GM19468 (cell line): Measurements from ENCODE around the gene EIF4E1B.

Experiments
- ATAC-seq: cut with Tn5 transposase; IDR thresholded peaks from one replicate; pipeline ENCODE4 v1.9.1; 2021; ENCODE audit warnings: mild to moderate bottlenecking, moderate library complexity, moderate number of reproducible peaks; ENCODE audit not compliant: unreplicated experiment; ENCODE audit errors: extremely low read depth

EIF4E1B gene

GRCh38 chr5:176603091-176603490 lies 27.4 kb upstream of the EIF4E1B start:
- no peak for ATAC-seq

GRCh38 chr5:176606032-176606431 lies 24.4 kb upstream of the EIF4E1B start:
- ATAC-seq = no peak

- no peak for ATAC-seq
These were observed 23.6 kb upstream of the EIF4E1B start for GRCh38 chr5:176606875-176607274.

DNA sequence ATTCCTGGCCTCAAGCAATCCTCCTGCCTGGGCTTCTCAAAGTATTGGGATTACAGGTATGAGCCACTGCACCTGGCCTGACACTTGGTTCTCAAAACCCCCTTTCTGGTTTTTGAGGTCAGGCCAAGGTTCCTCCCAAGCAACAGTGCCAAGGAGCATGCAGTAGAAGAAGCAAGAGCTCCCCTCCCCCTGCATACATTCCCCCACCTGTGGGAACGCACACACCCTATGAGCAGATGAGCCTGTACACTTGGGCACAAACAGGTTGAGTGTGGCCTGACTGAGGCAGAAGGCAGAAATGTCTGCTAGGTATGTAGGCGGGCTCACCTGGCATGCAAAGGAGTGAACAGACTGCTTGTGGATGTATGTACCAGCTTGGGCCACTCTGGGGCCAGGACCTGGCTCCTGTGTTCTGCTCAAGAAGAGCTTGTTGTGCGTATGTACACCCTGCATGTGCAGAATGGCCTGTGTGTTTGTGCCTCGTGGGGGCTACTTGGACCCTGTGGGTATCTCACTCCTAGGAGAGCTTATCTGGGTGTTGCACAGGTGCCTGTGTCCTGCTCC lies 22.3 kb upstream of the EIF4E1B start:
- no peak for ATAC-seq

- ATAC-seq = no peak
These were observed 21.3 kb upstream of the EIF4E1B start for GRCh38 chr5:176608937-176609723.

GRCh38 chr5:176609724-176610434 lies 20.6 kb upstream of the EIF4E1B start, which contains the start of gene GPRIN1:
TSS of gene GPRIN1 (minus strand) at chr5:176610156. CDS start at chr5:176599834, 10,322 bp downstream.
- ATAC-seq = peak; percentile 30

DNA sequence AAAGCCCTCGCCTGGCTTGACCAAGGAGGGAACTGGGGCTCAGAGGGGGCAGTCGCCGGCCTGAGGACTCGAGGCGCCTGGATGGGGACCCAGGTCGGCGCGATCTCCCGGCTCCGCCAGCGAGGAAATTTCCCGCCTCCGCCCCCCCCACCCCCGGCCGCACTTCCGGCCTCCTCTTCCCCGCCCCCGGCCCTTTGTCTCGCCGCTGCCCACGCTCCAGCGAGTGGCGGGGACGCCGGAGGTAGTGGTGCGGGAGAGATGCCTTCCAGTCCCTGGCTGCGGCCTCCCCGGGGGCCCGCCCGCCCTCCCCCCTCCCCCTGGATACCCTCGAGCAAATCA lies 20.1 kb upstream of the EIF4E1B start:
- ATAC-seq = no peak

DNA sequence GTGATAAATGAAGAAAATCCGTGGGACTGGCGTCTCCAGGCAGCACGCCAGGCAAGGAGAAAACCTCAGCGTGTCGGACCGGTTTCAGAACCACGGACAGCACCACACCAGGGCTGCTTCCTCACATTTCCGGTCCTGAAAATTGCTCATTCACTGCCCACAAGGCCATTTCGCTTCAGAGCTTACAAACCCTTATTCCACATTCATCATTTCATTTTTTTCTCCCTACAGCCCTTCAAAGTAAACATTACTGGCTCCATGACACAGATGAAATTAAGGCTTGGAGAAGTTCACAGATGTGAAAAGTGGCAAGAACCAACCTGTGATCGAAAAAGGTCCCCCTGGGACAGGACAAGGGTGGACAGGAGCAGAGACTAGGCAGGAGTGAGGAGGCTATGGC lies 19.0 kb upstream of the EIF4E1B start:
- ATAC-seq = no peak

DNA sequence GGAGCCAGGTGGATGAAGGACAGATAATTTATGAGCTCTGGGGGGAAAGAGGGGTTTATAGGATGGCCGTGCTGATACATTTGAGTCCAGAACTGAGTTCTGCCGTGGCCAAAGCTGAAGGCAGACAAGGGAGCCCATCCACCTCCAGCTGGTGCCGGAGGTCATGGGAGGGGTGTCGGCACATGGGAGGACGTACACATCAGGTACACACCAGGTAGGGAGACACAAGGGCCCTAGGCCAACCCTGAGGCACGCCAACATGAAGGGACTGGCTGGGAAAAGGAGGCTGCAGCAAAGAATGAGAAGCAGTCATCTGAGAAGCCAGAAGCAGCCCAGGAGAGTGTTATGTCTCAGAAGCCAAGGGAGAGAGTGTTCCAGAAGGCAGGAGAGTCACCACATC lies 18.5 kb upstream of the EIF4E1B start:
- no peak for ATAC-seq

DNA sequence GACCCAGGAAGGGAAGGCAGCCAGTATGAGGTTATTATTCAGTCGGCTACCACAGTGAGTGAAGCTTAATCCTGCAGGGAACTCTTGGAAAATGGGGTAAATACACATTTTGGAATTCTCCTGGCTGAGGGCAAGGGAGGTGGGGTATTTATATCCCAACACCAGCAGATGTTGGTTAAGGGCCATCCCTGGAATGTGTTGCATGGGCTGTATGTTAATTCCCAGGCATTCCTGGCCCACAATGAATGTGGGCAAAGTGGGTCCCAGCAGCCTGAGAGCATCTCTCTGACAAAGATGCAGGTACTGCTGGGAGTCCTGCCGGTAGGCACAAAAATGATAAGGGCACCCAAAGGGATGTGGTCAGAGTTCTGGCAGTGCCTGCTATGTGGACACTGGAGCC lies 17.6 kb upstream of the EIF4E1B start:
- no peak for ATAC-seq

DNA sequence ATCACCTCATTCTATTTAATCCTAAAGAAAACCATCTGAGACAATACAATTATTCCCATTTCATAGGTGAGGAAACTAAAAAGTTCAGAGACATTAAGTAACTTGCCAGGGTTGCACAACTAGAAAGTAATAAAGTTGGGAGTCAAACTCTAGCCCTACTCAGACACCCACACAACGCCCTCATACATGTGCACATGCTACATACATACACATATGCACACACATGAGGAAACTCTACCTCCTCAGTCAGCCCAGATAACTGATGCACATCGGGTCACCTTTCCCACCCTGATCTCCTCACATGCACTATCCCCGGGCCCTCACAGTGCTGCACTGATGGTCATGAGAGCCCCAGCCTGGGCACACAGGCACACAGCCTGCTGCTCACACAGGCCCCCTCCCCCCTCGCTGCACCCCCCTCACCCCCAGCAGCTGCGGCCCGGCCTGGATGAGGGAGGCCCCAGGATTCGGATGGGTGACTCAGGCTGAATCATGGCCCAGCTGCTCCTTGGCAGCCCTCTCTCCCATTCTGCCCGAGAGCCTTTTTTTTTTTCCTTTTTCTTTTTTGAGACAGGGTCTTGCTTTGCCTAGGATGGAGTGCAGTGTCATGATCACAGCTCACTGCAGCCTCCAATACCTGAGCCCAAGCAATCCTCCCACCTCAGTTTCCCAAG lies 15.5 kb upstream of the EIF4E1B start:
- no peak for ATAC-seq

GRCh38 chr5:176616511-176616910 lies 14.0 kb upstream of the EIF4E1B start:
- ATAC-seq = no peak

DNA sequence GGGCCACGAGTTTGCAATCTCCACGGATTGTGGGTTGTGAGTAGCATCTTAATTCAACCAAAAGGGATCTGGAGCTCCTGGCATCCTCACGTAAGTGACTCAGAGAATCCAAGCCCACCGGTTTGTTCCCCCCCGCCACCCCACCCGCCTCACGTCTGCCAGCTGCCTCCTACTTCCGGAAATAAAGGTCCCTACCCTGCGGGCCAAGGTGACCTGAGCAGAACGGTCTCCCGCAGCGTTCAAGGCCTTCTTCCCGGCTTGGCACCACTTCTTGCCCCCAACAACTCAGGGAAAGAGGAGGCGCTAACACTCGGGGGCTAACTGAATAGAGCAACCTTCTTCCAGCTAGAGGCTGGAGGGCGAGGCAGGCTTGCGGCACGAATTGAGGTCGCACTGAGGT lies 11.7 kb upstream of the EIF4E1B start:
- no peak for ATAC-seq

GRCh38 chr5:176619203-176619568 lies 11.3 kb upstream of the EIF4E1B start:
- ATAC-seq = no peak

GRCh38 chr5:176619569-176620332 lies 10.7 kb upstream of the EIF4E1B start:
- no peak for ATAC-seq

- no peak for ATAC-seq
These were observed 10.0 kb upstream of the EIF4E1B start for GRCh38 chr5:176620333-176620981.

- no peak for ATAC-seq
These were observed 8.8 kb upstream of the EIF4E1B start for GRCh38 chr5:176621661-176622079.

GRCh38 chr5:176624142-176624541 lies 6.3 kb upstream of the EIF4E1B start:
- no peak for ATAC-seq

DNA sequence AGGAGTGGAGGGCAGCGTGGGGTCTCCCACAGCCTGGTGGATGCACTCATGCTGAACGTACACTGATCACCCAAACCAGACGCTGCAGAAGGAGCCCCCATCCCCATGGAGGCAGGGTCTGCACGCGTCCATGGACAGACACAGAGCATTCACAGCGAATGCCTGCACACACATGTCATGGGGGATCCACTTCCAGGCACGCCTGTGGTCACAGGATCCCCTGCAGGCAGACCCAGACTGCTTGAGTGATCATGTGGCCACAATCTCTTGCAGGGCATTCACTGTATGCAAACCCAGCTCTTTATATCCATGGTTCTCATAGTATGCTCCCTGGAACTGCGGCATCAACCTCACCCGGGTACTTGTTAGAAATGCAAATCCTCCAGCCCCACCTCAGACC lies 5.5 kb upstream of the EIF4E1B start:
- no peak for ATAC-seq

- no peak for ATAC-seq
These were observed 5.0 kb upstream of the EIF4E1B start for GRCh38 chr5:176625512-176625911.
